GM12874 (cell line): Measurements from ENCODE around the gene NNT.

Experiments used
- TF ChIP-seq, protein P1 (sequence below): IDR thresholded peaks from 2 replicates; pipeline ENCODE4 v1.5.1; 2011; ENCODE audit warnings: low read depth, mild to moderate bottlenecking, control low read depth, low read length, moderate library complexity; ENCODE audit not compliant: insufficient read depth

The NNT gene

GRCh38 chr5:43620944-43621505, 18.0 kb downstream of the NNT start:
- TF ChIP-seq, protein P1, sequence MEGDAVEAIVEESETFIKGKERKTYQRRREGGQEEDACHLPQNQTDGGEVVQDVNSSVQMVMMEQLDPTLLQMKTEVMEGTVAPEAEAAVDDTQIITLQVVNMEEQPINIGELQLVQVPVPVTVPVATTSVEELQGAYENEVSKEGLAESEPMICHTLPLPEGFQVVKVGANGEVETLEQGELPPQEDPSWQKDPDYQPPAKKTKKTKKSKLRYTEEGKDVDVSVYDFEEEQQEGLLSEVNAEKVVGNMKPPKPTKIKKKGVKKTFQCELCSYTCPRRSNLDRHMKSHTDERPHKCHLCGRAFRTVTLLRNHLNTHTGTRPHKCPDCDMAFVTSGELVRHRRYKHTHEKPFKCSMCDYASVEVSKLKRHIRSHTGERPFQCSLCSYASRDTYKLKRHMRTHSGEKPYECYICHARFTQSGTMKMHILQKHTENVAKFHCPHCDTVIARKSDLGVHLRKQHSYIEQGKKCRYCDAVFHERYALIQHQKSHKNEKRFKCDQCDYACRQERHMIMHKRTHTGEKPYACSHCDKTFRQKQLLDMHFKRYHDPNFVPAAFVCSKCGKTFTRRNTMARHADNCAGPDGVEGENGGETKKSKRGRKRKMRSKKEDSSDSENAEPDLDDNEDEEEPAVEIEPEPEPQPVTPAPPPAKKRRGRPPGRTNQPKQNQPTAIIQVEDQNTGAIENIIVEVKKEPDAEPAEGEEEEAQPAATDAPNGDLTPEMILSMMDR = no peak

DNA sequence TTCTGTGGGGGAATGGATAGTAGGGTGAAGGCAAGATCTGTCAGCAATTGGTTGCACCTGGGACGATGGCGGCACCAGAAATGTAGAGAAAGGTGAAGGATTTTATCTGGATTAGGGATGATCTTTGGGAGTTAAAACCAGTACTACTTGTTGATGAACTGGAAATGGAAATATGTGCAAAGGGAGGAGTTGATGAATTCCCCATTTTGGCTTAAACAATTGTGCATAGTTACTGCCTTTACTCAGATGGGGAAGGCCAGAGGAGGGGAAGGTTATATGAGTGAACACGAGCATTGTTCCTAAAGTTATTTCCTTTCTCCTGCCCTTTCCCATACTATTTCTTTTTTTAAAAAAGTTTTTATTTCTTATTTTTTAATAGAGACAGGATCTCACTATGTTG, 19.1 kb downstream of the NNT start:
- TF ChIP-seq, protein P1 = no peak

DNA sequence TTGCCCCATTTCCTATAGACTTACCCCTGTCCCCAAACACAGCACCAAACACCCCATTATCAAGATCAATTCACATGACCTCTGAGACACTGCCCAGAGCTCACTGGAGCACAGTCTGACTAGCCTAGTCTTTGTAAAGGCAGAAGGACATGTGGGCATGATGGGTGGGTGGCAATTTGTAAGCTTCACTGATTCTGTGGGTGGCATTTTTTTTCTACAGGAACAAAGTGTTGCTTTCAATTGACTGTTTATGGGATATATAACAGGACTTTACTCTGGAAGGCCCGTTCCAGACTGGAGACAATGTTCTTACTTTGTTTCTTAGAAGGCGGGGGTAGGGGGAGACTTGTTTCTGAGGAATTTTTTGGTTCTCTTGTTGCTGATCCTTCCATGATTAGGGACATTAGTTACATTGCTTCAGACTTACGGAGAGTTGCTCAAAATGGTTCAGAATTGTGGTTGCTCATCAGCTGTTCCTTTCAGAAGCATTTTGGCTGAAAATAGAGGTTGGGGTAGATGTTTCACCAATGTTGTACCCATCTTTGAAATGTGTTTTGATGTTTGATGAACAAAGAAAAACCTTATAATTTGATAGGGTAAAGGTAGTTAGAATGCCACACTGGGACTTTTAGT, 20.2 kb downstream of the NNT start:
- TF ChIP-seq, protein P1 = no peak

- TF ChIP-seq, protein P1 = no peak
Observed at GRCh38 chr5:43627028-43627427, 24.0 kb downstream of the NNT start.

GRCh38 chr5:43631182-43631910, 28.4 kb downstream of the NNT start:
- TF ChIP-seq, protein P1 = peak; percentile 51; the same call in 1 of the 2 replicates

DNA sequence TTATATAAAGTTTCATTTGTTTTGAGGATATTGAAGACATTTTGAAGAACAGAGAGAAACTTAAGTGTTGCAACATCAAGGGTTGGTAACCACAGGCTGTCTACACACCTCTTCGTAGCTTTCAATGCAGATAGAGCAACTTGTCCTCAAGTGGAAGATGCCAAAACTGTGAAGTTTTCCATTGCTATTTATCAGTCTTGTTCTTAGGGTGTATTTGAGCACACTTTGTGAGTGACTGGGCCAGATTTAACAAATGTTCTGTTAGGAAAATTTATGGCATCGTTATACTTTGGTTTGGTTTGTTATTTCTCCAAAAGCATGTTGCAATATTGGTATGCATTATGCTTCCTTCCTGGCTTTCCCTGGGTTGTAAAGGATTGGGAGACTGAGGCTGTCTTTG, 31.6 kb downstream of the NNT start:
- TF ChIP-seq, protein P1 = no peak

DNA sequence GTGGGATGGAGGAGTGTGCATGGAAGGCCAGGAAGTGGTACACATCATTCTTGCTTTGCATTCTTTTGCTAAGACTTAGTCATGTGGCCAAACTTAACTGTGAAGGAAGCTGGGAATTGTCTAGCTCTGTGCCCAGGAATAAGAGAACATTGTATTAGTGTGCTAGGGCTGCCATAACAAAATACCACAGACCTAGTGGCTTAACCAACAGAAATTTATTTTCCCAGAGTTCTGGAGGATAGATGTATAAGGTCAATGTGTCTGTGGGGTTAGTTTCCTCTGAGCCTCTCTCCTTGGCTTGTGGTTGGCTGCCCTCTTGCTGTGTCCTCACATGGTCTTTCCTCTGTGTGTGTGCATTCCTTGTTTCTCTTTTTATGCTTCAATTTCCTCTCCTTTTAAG, 32.4 kb downstream of the NNT start:
- TF ChIP-seq, protein P1 = no peak
